ENCODE results near the gene AZIN2.
"Not testable (repeated sequence)": the region's sequence is repeated elsewhere in the genome, so short reads cannot be mapped to it uniquely, and the experiment has no call there.

AZIN2 gene

GRCh38 chr1:33060579-33061083 is 20.3 kb upstream of the AZIN2 start:
- no peak for DNase-seq

GRCh38 chr1:33061834-33062233 is 19.1 kb upstream of the AZIN2 start:
- no peak for DNase-seq

DNA sequence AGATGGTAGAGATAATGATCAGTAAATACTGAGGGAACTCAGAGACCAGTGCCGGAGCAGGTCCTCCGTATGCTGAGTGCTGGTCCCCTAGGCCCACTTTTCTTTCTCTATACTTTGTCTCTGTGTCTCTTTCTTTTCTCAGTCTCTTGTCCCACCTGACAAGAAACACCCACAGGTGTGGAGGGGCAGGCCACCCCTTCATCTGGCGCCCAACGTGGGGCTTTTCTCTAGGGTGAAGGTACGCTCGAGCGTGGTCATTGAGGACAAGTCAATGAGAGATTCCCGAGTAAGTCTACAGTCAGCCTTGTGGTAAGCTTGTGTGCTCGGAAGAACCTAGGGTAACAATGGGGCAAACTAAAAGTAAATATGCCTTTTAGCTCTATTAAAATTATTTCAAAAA is 16.7 kb upstream of the AZIN2 start:
- not testable (repeated sequence) for DNase-seq

- no peak for DNase-seq
Measured at GRCh38 chr1:33065301-33065700, 15.7 kb upstream of the AZIN2 start.

DNA sequence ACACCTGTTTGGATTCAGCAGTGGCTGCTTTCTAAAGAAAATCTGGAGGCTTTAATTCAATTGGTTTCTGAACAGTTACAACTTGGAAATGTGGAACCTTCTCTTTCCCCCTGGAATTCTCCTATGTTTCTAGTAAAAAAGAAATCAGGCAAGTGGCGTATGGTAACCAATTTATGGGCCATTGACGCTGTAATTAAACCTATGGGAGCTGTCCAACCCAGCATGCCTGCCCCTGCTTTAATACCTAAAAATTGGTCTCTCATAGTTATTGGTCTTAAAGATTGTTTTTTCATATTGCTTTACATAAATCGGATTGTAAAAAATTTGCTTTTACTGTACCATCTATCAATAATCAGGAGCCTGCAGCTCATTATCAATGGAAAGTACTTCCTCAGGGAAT is 14.5 kb upstream of the AZIN2 start:
- DNase-seq, result not testable (repeated sequence)

- DNase-seq, result not testable (repeated sequence)
Measured at GRCh38 chr1:33068108-33068507, 12.8 kb upstream of the AZIN2 start.

DNA sequence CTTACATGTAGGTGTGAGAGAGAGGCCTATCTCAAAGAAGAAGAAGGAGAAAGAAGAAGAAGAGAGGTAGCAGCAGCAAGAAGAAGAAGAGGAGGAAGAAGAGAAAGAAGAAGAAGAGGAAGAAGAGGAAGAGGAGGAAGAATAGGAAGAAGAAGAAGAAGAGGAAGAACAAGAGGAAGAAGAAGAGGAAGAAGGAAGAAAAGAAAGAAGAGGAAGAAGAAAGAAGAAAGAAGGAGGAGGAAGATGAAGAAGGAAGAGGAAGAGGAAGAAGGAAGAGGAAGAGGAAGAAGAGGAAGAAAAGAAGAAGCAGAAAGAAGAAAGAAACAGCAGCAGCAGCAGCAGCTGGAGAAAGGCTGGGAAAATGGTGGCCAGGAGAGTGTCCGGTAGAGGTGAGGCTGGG is 10.3 kb upstream of the AZIN2 start:
- no peak for DNase-seq

DNA sequence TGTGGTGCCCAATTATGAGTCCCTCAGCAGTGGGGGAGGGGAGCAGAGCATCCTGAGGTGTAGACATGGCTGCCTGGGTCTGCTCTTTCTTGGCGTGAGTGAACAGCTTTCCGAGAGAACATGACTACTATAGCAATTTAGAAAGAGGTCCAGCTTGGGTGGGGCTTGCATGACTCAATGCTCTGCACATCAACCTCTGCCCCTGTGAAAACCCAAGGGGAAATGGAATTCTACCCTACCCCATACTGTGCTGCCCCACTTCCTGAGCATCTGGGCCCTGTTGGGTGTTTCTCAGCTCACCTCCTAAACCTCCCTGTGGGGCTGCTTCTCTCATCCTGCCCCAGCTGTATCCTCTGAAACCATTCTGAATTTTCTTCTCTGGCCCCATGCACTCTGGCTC is 8.2 kb upstream of the AZIN2 start:
- DNase-seq, result no peak

- no peak for DNase-seq
Measured at GRCh38 chr1:33074193-33074945, 6.6 kb upstream of the AZIN2 start.

GRCh38 chr1:33078030-33078591 is 2.8 kb upstream of the AZIN2 start:
- DNase-seq, result no peak

GRCh38 chr1:33080373-33080772 is 580 bp upstream of the AZIN2 start:
- no peak for DNase-seq

DNA sequence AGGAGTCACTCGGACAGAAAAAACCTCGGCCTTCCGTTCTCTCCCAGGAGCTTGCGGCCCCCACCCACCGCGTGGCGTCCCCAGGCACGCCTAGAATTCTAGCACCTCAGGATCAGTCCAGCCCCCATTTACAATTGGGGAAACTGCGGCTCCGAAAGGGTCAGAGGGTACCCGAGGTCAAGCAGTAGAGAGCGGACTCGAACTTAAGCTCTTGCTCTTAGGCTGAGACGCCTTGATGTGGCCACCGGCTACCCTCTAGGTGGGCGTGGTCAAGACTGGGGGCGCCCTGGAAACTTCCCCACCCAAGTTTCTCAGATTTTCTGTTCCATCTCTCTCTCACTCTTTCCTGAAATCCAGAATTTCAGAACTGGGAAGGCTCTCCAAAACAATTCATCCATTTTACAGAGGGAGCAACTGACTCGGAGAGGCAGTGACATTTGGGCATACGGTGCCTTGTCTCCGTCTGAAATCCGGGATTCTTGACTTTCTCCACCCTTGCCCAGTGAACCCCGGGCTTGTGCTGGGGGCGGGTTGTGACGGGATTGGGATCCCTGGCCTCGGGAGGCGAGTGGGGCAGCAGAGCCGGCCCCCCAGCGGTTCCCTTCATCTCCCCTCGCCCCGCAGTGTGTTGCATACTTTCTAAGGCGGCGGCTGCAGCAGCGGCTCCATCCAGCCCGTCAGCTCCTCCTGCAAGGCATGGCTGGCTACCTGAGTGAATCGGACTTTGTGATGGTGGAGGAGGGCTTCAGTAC is 777 bp downstream of the AZIN2 start:
- DNase-seq, result no peak

- no peak for DNase-seq
Measured at GRCh38 chr1:33082575-33083108, 1.7 kb downstream of the AZIN2 start.

DNA sequence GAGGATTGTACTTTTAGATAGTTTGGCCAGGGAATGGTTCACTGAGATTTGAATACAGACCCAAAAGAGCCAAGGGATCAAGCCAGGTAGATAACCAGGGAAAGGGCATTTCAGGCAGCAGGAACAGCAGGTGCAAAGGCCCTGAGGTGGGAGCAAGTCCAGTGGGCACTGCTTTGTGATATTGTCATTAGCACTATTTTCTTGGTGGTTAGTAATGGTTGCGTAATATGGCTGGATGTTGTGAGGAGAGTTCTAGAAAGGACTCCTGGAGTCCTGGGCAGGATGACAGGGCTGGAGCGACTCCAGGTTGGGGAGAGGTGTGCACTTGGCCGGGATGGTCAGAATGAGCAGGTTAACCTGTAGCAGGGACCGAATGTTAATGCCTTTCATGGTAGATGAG is 4.4 kb downstream of the AZIN2 start:
- DNase-seq, result no peak

GRCh38 chr1:33086384-33086850 is 5.5 kb downstream of the AZIN2 start:
- DNase-seq, result peak; percentile 41

DNA sequence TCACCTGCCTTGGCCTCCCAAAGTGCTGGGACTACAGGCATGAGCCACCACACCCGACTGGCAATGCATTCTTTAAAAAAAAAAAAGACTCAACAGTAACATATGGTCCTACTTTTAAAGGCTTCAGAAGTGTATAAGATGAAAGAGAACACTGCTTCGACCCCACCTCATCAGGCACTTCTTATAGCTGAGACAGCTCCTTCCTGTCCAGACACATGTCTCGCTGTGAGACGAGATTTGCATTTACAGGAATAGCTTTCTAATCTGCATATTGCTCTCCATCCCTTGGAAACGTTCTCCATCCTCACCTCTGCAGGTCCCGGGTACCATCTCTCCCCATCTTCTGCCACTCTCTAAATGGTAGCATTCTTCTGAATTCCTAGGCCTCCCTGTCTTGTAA is 6.7 kb downstream of the AZIN2 start:
- DNase-seq, result no peak

DNA sequence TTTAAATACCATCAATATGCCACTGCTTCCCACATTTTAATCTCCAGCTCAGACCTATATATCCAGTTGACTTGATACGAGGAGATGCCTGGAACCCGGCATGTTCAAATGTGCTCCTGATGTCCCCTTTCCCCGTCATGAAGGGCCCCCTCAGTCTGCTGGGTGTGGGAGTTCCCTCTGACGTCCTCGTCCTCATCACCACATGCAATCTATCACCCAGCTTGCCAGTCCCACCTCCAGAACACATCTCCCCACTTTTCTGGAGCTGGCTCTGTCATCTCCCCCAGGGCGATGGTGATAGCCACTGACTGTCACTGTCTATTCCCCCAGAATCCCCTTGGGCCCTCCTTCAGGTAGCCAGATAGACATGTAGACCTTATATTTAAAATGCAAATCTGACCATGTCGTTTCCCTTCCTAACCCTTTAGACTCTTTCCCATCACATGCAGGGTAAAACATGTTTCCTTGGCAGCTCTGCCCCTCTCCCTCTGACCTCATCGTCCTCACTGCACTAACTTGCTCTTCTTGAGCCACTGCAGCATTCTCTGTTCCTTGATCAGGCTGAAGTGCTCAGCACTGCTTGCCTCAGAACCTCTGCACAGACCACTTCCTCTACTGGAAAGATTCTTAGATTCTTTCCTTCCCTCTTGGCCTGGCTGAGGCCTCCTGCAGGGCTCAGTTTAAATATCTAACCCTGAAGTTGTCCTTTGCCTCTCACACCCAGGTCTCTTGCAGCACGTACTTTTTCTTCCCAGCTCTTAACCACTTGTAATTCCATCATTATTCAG is 7.4 kb downstream of the AZIN2 start:
- no peak for DNase-seq

- no peak for DNase-seq
Measured at GRCh38 chr1:33089457-33089856, 8.5 kb downstream of the AZIN2 start.

DNA sequence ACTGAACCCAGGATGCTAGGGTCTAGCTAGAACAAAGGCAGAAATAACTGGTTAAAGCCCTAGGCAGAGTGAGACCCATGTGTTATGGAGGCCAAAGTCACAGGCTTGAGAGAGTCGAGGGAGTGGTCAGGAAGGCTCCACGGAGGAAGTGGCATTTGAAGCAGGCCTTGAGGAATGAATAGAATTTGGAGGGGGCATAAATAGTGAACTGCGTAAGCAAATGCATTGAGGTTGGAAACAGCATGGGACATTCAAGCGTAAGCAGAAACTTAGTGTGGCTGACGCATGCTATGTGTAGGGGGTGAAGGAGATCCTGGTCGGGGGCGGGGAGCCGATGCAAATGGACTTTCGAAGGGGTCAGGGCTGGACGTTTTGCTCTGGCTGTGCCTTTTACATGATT is 11.5 kb downstream of the AZIN2 start:
- no peak for DNase-seq

- DNase-seq, result no peak
Measured at GRCh38 chr1:33093004-33093403, 12.1 kb downstream of the AZIN2 start.

DNA sequence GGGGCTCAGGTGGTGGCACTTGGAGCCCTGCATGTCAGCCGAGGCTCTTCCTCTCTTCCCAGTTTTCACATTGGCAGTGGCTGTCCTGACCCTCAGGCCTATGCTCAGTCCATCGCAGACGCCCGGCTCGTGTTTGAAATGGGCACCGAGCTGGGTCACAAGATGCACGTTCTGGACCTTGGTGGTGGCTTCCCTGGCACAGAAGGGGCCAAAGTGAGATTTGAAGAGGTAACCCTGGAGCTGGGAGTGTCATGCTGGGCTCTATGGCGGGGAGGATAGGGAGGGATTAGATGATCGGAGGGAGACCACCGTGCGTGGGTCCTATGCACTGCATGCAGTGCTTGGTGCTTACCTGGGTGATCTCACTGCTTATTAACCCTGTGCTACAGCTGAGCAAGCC is 13.5 kb downstream of the AZIN2 start:
- DNase-seq, result no peak

DNA sequence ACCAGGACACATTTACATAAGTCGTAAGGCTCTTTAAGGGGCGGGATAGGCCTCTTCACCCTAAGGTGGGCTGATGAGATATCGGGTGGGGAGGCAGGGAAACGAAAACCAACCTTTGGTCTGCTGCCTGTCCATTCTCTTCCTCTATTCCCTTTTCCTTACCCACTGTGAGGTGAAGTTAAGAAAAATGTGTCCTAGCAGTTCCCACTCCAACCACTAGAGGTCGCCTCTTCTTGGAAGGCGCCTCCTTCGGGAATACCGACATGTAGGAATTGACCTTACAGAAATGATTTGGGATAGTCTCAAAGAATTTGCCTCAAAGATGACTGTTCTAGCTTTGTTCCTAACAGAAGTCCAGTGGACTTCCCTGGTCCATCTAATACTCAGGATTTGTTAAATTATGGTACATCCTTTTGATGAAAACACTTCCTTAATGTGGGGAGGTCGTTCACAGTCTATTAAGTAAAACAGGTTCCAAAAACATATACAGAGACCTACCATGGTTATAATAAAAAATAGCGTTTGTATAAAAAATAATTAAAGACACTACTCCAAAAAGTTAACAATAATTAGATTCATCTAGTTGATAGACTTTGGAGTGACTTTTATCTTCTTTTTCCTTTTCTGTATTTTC is 14.1 kb downstream of the AZIN2 start:
- DNase-seq, result no peak
